Measurements from ENCODE around the gene RUFY1. TPM values are rescaled to one million over a fixed set of nuclear protein-coding genes. Genes with fewer than 3 reads are reported as not detected.

Gene RUFY1
- total and polyA plus RNA-seq, 9 of the 15 experiments (the other 6 are each of a cell fraction or from before 2014, with no cell fraction given): 5.0 to 41.7 (median 29.6) TPM

DNA sequence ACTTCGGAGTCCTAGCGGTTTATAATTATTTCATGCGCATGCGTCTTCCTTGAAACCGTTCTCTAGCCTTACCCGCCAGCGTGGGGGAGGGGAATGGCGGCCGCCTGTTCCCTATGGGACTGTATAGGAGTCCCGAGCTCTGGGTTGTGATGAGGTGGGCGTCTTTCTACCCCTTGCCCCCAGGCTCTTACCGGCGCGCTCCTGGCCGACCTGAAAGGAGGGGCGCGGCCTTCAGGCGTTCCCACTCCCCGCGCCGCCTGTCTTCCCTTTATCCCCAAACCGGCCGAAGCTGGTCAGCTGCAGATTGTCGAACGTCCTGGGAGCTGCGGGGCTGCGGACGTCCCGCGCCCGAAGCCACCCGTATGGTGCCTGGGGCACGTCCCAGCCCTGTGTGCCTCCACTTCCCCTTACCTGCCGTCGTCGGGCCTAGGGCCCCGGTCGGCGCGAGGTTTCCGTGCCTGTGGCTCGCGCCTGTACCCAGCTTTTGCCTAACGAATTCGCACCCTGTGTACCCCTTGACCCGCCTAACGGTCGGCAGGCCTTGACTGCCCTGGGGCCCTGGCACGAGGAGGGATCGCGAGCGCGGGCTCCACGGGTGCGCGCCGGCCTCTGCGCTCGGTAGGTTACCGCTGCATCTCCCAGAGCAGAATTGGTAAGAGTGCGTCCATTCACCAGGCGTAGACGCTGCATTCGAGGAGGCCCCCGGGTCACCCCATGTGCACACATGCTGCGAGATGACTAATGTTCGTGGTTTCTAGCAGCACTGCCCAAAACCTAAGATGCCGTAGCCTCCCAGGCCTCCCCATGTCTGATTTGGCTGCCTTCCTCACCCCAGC lies 73.8 kb downstream of the RUFY1 start (continued):
- TF ChIP-seq MEF2A (IDR thresholded peaks at IDR 0.05; ENCODE audit: control insufficient read depth, low read depth, low read length) (no peak), ETV6 (IDR thresholded peaks at IDR 0.05; ENCODE audit: borderline replicate concordance in 1 of 2, low read depth in 2 of 2, low read length in 1 of 2) (no peak), ETV6 (CRISPR knock-in tag; IDR thresholded peaks at IDR 0.05; ENCODE audit: borderline replicate concordance) (no peak), SNIP1 (IDR thresholded peaks at IDR 0.05; ENCODE audit: low read depth) (no peak), ATF6 (CRISPR knock-in tag; IDR thresholded peaks at IDR 0.05) (peak; percentile 86; the same call in 1 of the 2 replicates), HNRNPLL (IDR thresholded peaks at IDR 0.05; ENCODE audit: low read depth, low read length, poor library complexity, severe bottlenecking) (no peak), ERF (CRISPR knock-in tag; IDR thresholded peaks at IDR 0.05) (peak; percentile 81; the same call in 1 of the 2 replicates), BCOR (IDR thresholded peaks at IDR 0.05) (peak; percentile 48; the same call in 1 of the 2 replicates), HNRNPUL1 (IDR thresholded peaks at IDR 0.05; ENCODE audit: low read length) (no peak), KAT7 (CRISPR knock-in tag; IDR thresholded peaks at IDR 0.05; ENCODE audit: borderline replicate concordance) (peak; percentile 98), RBM14 (IDR thresholded peaks at IDR 0.05; ENCODE audit: borderline replicate concordance, insufficient read depth, low read depth, low read length) (no peak), ZNF77 (CRISPR knock-in tag; IDR thresholded peaks at IDR 0.05) (no peak), CHD1 (IDR thresholded peaks at IDR 0.05; ENCODE audit: low read length) (no peak)
- TF ChIP-seq, protein P1, sequence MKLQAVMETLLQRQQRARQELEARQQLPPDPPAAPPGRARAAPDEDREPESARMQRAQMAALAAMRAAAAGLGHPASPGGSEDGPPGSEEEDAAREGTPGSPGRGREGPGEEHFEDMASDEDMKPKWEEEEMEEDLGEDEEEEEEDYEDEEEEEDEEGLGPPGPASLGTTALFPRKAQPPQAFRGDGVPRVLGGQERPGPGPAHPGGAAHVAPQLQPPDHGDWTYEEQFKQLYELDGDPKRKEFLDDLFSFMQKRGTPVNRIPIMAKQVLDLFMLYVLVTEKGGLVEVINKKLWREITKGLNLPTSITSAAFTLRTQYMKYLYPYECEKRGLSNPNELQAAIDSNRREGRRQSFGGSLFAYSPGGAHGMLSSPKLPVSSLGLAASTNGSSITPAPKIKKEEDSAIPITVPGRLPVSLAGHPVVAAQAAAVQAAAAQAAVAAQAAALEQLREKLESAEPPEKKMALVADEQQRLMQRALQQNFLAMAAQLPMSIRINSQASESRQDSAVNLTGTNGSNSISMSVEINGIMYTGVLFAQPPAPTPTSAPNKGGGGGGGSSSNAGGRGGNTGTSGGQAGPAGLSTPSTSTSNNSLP (IDR thresholded peaks at IDR 0.05; ENCODE audit: borderline replicate concordance, low read depth, low read length): no peak
- TF ChIP-seq, protein P2, sequence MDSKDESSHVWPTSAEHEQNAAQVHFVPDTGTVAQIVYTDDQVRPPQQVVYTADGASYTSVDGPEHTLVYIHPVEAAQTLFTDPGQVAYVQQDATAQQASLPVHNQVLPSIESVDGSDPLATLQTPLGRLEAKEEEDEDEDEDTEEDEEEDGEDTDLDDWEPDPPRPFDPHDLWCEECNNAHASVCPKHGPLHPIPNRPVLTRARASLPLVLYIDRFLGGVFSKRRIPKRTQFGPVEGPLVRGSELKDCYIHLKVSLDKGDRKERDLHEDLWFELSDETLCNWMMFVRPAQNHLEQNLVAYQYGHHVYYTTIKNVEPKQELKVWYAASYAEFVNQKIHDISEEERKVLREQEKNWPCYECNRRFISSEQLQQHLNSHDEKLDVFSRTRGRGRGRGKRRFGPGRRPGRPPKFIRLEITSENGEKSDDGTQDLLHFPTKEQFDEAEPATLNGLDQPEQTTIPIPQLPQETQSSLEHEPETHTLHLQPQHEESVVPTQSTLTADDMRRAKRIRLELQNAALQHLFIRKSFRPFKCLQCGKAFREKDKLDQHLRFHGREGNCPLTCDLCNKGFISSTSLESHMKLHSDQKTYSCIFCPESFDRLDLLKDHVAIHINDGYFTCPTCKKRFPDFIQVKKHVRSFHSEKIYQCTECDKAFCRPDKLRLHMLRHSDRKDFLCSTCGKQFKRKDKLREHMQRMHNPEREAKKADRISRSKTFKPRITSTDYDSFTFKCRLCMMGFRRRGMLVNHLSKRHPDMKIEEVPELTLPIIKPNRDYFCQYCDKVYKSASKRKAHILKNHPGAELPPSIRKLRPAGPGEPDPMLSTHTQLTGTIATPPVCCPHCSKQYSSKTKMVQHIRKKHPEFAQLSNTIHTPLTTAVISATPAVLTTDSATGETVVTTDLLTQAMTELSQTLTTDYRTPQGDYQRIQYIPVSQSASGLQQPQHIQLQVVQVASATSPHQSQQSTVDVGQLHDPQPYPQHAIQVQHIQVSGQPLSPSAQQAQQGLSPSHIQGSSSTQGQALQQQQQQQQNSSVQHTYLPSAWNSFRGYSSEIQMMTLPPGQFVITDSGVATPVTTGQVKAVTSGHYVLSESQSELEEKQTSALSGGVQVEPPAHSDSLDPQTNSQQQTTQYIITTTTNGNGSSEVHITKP (IDR thresholded peaks at IDR 0.05; ENCODE audit: partially characterized antibody): no peak
- TF ChIP-seq, protein P3, sequence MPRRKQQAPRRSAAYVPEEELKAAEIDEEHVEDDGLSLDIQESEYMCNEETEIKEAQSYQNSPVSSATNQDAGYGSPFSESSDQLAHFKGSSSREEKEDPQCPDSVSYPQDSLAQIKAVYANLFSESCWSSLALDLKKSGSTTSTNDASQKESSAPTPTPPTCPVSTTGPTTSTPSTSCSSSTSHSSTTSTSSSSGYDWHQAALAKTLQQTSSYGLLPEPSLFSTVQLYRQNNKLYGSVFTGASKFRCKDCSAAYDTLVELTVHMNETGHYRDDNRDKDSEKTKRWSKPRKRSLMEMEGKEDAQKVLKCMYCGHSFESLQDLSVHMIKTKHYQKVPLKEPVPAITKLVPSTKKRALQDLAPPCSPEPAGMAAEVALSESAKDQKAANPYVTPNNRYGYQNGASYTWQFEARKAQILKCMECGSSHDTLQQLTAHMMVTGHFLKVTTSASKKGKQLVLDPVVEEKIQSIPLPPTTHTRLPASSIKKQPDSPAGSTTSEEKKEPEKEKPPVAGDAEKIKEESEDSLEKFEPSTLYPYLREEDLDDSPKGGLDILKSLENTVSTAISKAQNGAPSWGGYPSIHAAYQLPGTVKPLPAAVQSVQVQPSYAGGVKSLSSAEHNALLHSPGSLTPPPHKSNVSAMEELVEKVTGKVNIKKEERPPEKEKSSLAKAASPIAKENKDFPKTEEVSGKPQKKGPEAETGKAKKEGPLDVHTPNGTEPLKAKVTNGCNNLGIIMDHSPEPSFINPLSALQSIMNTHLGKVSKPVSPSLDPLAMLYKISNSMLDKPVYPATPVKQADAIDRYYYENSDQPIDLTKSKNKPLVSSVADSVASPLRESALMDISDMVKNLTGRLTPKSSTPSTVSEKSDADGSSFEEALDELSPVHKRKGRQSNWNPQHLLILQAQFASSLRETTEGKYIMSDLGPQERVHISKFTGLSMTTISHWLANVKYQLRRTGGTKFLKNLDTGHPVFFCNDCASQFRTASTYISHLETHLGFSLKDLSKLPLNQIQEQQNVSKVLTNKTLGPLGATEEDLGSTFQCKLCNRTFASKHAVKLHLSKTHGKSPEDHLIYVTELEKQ (CRISPR knock-in tag; IDR thresholded peaks at IDR 0.05): no peak
